ENCODE measurements around the gene PSMD13.

Gene PSMD13

GRCh38 chr11:278001-278951 is 41.5 kb downstream of the PSMD13 start, which contains the start of gene NLRP6:
Gene NLRP6, plus strand, starts transcription at chr11:278407. Its CDS starts 163 bp downstream, at chr11:278570.
- peak; percentile 63 for DNase-seq

- DNase-seq, result peak; percentile 64
Observed at GRCh38 chr11:279040-279965, 42.5 kb downstream of the PSMD13 start.

- peak; percentile 75 for DNase-seq
Observed at GRCh38 chr11:279966-280705, 43.4 kb downstream of the PSMD13 start.

DNA sequence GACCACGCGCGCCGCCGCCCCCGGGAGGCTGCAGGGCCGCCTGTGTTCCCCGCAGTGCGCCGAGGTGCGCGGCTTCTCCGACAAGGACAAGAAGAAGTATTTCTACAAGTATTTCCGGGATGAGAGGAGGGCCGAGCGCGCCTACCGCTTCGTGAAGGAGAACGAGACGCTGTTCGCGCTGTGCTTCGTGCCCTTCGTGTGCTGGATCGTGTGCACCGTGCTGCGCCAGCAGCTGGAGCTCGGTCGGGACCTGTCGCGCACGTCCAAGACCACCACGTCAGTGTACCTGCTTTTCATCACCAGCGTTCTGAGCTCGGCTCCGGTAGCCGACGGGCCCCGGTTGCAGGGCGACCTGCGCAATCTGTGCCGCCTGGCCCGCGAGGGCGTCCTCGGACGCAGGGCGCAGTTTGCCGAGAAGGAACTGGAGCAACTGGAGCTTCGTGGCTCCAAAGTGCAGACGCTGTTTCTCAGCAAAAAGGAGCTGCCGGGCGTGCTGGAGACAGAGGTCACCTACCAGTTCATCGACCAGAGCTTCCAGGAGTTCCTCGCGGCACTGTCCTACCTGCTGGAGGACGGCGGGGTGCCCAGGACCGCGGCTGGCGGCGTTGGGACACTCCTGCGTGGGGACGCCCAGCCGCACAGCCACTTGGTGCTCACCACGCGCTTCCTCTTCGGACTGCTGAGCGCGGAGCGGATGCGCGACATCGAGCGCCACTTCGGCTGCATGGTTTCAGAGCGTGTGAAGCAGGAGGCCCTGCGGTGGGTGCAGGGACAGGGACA is 44.1 kb downstream of the PSMD13 start:
- peak; percentile 80 for DNase-seq

GRCh38 chr11:281486-282161 is 44.8 kb downstream of the PSMD13 start:
- no peak for DNase-seq

- peak; percentile 61 for DNase-seq
Observed at GRCh38 chr11:282171-282570, 45.4 kb downstream of the PSMD13 start.

DNA sequence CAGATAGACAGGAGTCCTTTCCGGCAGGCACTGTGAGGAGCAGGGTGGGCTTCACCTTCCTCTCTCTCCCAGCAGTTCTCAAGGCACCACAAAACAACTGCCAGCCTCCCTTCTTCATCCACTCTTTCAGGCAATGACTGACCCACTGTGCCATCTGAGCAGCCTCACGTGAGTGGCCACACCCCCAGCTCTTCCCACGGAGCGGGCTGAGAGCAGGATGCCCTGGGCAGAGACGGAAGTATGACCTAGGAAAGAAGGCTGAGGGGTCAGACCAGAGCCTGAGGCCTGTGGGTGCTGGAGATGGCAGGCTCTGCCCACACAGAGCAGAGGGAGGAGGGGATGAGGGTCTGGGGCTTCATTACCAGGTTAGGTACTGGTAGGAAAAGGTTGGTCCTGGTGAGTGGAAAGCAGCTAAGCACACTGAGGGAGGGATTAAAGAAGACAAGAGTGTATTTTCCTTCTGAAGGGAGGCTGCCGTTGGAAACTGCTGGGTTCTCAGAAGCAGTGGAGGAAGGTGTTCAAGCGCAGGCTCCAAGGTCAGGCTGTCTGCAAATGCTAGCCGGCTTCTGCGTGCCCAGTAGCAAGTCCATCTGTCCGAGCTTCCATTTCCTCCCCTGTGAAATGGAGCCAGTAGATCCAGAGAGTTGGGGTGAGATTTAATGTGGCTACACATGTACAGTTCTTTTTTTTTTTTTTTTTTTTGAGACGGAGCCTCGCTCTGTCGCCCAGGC is 46.0 kb downstream of the PSMD13 start:
- peak; percentile 61 for DNase-seq

GRCh38 chr11:283405-284104 is 46.8 kb downstream of the PSMD13 start:
- peak; percentile 61 for DNase-seq

GRCh38 chr11:284105-285020 is 47.6 kb downstream of the PSMD13 start:
- DNase-seq, result peak; percentile 59

DNA sequence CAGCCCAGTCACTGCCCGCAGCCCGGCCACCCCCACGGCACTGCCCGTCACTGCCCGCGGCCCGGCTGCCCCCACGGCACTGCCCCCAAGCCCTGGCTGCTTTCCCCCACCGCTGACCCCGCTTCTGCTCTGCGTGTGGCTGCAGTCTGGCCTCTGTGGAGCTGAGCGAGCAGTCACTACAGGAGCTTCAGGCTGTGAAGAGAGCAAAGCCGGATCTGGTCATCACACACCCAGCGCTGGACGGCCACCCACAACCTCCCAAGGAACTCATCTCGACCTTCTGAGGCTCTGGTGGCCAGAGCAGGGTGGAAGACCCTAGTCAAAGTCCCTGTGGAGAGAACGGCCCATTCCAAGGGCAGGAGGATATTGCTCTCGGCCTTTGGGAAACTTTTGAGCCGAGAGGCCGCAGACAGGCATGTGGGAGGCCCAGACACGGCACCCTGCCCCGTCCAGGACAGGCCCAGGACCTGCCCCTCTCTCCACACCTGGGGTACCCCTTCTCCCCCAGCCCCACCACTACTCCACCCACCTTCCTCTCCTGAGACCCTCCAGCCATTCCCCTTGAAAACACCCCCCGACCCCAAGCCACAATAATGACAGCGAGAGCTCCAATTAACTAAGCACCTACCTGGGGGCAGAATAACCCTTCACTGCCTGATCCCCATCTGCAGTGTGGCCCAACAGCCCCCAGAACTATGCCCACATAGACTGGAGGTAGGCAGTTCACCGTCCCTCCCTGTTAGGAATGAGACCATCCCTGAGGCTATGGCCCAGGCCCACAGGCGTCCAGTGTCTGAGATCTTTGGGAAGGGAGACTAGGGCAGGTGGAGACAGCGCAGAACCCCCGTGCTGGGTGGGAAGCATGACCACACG is 48.5 kb downstream of the PSMD13 start:
- peak; percentile 55 for DNase-seq

DNA sequence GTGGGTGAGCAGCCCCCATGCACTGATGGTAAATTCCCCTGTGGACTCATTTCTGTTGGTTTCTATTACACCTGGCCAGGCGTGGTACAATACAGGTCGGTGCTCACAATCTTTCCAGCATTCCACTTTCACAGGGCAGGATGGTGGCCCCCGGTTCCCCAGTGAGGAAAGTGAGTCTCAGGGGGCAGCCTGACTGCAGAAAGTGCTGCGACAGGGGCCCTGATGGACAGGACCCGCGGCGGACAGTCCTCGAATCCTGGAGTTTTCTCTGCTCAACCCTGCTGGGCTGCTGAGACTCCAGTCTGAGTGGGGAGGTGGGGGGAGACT is 49.1 kb downstream of the PSMD13 start:
- no peak for DNase-seq

DNA sequence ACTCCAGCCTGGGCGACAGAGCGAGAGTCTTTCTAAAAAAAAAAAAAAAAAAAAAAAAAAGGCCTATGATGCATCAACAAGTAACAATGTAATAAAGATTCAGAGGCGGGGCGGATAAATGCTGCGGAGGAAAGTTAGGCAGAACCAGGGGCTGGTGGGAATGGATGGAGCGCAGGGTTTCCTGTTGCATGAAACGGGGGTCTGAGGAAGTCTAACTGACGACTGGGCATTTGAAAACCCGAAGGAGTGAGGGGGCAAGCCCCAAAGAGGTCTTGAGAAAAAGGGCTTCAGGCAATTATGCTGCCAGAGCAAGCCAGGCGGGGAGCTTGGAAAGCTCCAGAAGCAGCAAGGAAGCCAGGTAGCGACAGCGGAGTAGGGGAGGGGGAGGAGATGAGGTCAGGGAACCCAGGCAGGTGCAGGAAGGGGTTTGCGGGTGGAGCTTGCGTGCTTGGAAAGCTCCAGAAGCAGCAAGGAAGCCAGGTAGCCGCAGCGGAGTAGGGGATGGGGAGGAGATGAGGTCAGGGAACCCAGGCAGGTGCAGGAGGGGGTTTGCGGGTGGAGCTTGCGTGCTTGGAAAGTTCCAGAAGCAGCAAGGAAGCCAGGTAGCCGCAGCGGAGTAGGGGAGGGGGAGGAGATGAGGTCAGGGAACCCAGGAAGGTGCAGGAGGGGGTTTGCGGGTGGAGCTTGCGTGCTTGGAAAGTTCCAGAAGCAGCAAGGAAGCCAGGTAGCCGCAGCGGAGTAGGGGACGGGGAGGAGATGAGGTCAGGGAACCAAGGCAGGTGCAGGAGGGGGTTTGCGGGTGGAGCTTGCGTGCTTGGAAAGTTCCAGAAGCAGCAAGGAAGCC is 50.4 kb downstream of the PSMD13 start:
- peak; percentile 73 for DNase-seq

DNA sequence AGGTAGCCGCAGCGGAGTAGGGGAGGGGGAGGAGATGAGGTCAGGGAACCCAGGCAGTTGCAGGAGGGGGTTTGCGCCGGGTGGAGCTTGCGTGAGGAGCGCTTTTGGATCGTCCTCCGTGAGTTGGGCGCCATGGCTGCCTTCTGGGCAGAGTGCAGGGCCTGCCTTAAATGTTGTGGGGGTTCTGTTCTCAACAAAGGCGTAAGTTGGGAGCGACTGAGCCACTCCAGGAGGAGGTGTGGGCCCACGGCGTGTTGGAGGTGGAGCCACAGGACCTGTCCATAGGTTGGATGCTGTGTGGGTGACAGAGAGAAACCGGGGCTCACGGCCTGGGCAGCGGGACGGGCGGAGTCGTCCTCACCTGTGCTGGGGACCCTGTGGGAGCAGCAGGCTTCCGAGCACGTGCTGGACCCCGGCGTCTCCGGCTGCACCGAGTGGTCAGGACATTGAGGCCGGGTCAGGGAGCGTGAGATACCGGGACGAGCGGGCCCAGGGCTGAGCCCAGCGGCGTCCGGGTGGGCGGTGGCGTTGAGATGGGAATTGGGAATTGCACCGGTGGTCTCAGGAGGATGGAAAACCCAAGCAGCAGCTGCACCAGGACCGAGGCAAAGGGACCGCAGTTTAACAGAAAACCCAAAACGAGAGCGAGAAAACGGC is 51.2 kb downstream of the PSMD13 start:
- DNase-seq, result peak; percentile 79

DNA sequence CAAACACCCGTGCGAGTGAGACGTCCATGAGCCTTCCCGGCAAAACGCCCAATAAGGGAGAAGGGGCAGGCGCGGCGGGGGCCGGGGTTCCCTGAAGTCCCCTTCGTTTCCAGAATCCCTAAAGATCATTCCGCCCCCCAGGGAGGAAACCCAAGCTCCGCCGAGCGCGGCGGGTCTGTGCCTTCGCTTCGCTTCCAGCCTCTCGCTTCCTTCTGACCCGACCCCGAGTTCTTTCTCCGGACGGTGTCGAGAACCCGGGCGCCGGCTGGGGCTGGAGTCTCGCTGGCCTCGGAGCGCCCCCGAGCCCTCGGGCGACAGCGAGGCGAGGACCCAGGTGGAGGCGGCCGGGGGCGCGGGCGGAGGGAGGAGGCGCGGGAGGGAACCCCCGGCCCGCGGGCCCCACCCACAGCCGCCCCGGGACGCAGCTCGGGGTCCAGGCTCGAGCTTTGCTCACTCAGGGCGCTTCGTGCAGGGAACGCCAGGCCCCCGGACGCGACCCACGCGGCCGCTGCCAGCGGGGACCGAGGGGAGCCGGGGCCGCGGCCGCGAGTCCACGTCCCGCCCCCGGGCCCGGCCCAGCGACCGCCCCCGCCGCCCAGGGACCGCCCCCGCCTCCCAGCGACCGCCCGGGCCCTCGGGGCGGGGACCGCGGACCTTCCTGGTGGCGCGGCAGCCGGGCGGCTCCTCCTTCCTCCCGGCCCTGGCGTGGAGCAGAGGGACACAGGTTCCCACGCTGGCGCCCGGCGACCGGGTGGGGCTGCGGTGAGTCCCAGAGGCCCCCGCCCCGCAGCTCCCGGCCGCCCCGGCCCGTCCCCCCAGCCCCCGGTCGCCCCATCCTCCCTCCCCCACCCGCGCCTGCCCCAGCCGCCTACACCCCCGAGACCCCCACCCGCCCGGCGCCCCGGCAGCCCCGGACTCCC is 52.0 kb downstream of the PSMD13 start, which contains the start of gene PGGHG:
TSS of gene PGGHG (plus strand) at position 649 of the 920 bp plus-strand sequence. CDS start 691 bp downstream, outside the sequence.
- peak; percentile 79 for DNase-seq

DNA sequence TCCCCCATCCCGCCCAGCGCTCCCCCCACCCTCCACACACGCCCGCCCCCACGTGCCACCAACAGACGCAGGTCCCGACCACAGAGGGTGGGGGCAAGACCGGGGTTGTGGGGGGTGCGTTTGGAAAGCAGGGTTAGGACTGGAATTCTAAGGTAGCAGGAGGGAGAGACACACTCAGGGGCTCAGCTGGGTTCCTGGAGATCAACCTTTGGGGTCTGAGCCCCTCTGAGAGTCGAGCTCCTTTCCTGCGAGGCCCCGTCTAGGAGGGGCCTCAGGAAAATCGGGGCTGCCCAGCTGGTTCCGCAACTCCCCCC is 52.6 kb downstream of the PSMD13 start:
- peak; percentile 72 for DNase-seq
